ENCODE data around the gene ADARB1. TPM values are rescaled to one million over a fixed set of nuclear protein-coding genes. Genes with fewer than 3 reads are reported as not detected.

Gene ADARB1
- polyA plus RNA-seq, 1 donor (not counting 4 experiments of a cell fraction or from before 2014, with no cell fraction given), result 13.0 TPM

GRCh38 chr21:45234127-45234526 is 159.7 kb downstream of the ADARB1 start:
- H3K27me3 ChIP-seq (ENCODE audit: control insufficient read depth, extremely low read depth, insufficient read depth, low read length), result peaks cover 34% of the 10 kb centered on the region
- no peaks in the 10 kb centered on the region for H3K36me3 ChIP-seq (ENCODE audit: control insufficient read depth in 2 of 2, extremely low read depth in 1 of 2, insufficient read depth in 2 of 2, low read length in 2 of 2)
- H3K4me2 ChIP-seq (ENCODE audit: control insufficient read depth, extremely low read depth, insufficient read depth, low read depth, low read length), result no peak overlapping the region
- TF ChIP-seq, protein P1, sequence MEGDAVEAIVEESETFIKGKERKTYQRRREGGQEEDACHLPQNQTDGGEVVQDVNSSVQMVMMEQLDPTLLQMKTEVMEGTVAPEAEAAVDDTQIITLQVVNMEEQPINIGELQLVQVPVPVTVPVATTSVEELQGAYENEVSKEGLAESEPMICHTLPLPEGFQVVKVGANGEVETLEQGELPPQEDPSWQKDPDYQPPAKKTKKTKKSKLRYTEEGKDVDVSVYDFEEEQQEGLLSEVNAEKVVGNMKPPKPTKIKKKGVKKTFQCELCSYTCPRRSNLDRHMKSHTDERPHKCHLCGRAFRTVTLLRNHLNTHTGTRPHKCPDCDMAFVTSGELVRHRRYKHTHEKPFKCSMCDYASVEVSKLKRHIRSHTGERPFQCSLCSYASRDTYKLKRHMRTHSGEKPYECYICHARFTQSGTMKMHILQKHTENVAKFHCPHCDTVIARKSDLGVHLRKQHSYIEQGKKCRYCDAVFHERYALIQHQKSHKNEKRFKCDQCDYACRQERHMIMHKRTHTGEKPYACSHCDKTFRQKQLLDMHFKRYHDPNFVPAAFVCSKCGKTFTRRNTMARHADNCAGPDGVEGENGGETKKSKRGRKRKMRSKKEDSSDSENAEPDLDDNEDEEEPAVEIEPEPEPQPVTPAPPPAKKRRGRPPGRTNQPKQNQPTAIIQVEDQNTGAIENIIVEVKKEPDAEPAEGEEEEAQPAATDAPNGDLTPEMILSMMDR (optimal IDR thresholded peaks at IDR 0.05 in 1 of 3, IDR thresholded peaks at IDR 0.05 in 1 of 3, conservative IDR thresholded peaks at IDR 0.05 in 1 of 3; ENCODE audit: extremely low read depth in 1 of 3, insufficient read depth in 2 of 3, low read length in 3 of 3), result no peak
- TF ChIP-seq EZH2 (IDR thresholded peaks at IDR 0.05; ENCODE audit: low read length), result no peak
- dilution Hi-C loops (cut with MboI; ENCODE audit: extremely low pct_ligation_motif_present, low sequenced_read_pairs), result no loop called here
- no peak overlapping the region for H2AFZ ChIP-seq (ENCODE audit: control insufficient read depth, low read length)
- DNase-seq (ENCODE audit: low read depth, low spot score) (no peak), FAIRE-seq (no peak)
- H3K9me3 ChIP-seq (ENCODE audit: control insufficient read depth, low read depth, low read length), result no peaks in the 10 kb centered on the region
- no peak overlapping the region for H3K4me3 ChIP-seq (ENCODE audit: control insufficient read depth in 2 of 3, extremely low read depth in 1 of 3, insufficient read depth in 2 of 3, low read depth in 1 of 3, low read length in 3 of 3)
- no peaks in the 10 kb centered on the region for H3K79me2 ChIP-seq (ENCODE audit: control insufficient read depth, insufficient read depth, low read length)
- peaks cover 3% of the 10 kb centered on the region for H3K4me1 ChIP-seq (ENCODE audit: control insufficient read depth, extremely low read depth, insufficient read depth, low read length)
- no peaks in the 10 kb centered on the region for H4K20me1 ChIP-seq (ENCODE audit: control insufficient read depth, extremely low read depth, insufficient read depth, low read length)
- no peak overlapping the region for H3K9ac ChIP-seq (ENCODE audit: control insufficient read depth, extremely low read depth, insufficient read depth, low read length)
- no peaks in the 10 kb centered on the region for H3K9me1 ChIP-seq (ENCODE audit: control insufficient read depth, extremely low read depth, insufficient read depth, low read length)
- no peak overlapping the region for H3K27ac ChIP-seq (ENCODE audit: control insufficient read depth, insufficient read depth, low read length)

DNA sequence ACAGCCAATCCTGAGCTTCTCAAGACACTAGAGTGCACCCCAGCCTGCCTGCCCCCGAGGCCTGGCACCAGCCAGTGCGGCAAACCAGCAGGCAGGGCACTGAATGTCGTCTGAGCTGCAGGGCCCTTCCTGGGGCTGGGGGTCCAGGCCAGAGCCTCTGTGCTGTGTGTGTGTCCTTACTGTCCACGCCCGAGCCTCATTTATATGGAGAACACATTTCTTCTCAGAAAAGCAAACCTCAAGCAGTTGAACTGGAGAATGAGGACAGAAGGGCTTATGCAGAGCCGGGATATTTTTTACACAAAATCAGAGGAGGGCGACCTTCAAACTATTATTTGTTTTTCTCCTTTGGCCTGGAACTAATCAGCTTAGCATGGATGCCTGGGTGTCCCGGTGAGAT is 160.6 kb downstream of the ADARB1 start:
- Histone ChIP-seq H2AFZ (ENCODE audit: control insufficient read depth, low read length) (no peak overlapping the region), H3K36me3 (ENCODE audit: control insufficient read depth in 2 of 2, extremely low read depth in 1 of 2, insufficient read depth in 2 of 2, low read length in 2 of 2) (no peaks in the 10 kb centered on the region), H3K4me2 (ENCODE audit: control insufficient read depth, extremely low read depth, insufficient read depth, low read depth, low read length) (no peak overlapping the region), H3K79me2 (ENCODE audit: control insufficient read depth, insufficient read depth, low read length) (no peaks in the 10 kb centered on the region), H3K9me3 (ENCODE audit: control insufficient read depth, low read depth, low read length) (no peaks in the 10 kb centered on the region), H3K27me3 (ENCODE audit: control insufficient read depth, extremely low read depth, insufficient read depth, low read length) (peaks cover 34% of the 10 kb centered on the region), H3K9ac (ENCODE audit: control insufficient read depth, extremely low read depth, insufficient read depth, low read length) (no peak overlapping the region), H3K4me3 (ENCODE audit: control insufficient read depth in 2 of 3, extremely low read depth in 1 of 3, insufficient read depth in 2 of 3, low read depth in 1 of 3, low read length in 3 of 3) (no peak overlapping the region), H3K4me1 (ENCODE audit: control insufficient read depth, extremely low read depth, insufficient read depth, low read length) (no peaks in the 10 kb centered on the region), H3K27ac (ENCODE audit: control insufficient read depth, insufficient read depth, low read length) (no peak overlapping the region), H4K20me1 (ENCODE audit: control insufficient read depth, extremely low read depth, insufficient read depth, low read length) (no peaks in the 10 kb centered on the region), H3K9me1 (ENCODE audit: control insufficient read depth, extremely low read depth, insufficient read depth, low read length) (no peaks in the 10 kb centered on the region)
- FAIRE-seq (no peak), DNase-seq (ENCODE audit: low read depth, low spot score) (no peak)
- no peak for TF ChIP-seq EZH2 (IDR thresholded peaks at IDR 0.05; ENCODE audit: low read length)
- TF ChIP-seq, protein P1 (optimal IDR thresholded peaks at IDR 0.05 in 1 of 3, IDR thresholded peaks at IDR 0.05 in 1 of 3, conservative IDR thresholded peaks at IDR 0.05 in 1 of 3; ENCODE audit: extremely low read depth in 1 of 3, insufficient read depth in 2 of 3, low read length in 3 of 3), result no peak
- dilution Hi-C loops (cut with MboI; ENCODE audit: extremely low pct_ligation_motif_present, low sequenced_read_pairs), result no loop called here
